Nephron (organoid): ENCODE data around the gene SLC1A2.

ENCODE experiments used
- H3K27ac Mint-ChIP-seq, 3 experiments: 2 replicates each; pipeline ENCODE4 v1.8.0; 2020; ENCODE audit warnings: mixed read lengths in 3 of 3, mild to moderate bottlenecking in 2 of 3, moderate library complexity in 1 of 3
- H3K27me3 Mint-ChIP-seq: 2 replicates; pipeline ENCODE4 v1.8.0; 2021; ENCODE audit warnings: low read depth, mild to moderate bottlenecking, moderate library complexity, mixed read lengths
- H3K36me3 Mint-ChIP-seq: 2 replicates; pipeline ENCODE4 v1.8.0; 2020; ENCODE audit warnings: low read depth, mixed read lengths
- H3K4me1 Mint-ChIP-seq: 2 replicates; pipeline ENCODE4 v1.8.0; 2020; ENCODE audit warnings: mixed read lengths
- H3K4me3 Mint-ChIP-seq, 3 experiments: 2 replicates each; pipeline ENCODE4 v1.8.0; 2020; ENCODE audit warnings: mild to moderate bottlenecking in 3 of 3, mixed read lengths in 3 of 3, moderate library complexity in 2 of 3
- H3K9me3 Mint-ChIP-seq: 2 replicates; pipeline ENCODE4 v1.8.0; 2020; ENCODE audit warnings: mixed read lengths
- TF ChIP-seq, protein P1 (sequence below), 3 experiments: fragments of 200-600 bp; sonication (generic); IDR thresholded peaks; one replicate each; pipeline ENCODE4 v1.5.0; 2021; ENCODE audit warnings: antibody characterized with exemption in 3 of 3; ENCODE audit not compliant: unreplicated experiment in 3 of 3

The SLC1A2 gene

DNA sequence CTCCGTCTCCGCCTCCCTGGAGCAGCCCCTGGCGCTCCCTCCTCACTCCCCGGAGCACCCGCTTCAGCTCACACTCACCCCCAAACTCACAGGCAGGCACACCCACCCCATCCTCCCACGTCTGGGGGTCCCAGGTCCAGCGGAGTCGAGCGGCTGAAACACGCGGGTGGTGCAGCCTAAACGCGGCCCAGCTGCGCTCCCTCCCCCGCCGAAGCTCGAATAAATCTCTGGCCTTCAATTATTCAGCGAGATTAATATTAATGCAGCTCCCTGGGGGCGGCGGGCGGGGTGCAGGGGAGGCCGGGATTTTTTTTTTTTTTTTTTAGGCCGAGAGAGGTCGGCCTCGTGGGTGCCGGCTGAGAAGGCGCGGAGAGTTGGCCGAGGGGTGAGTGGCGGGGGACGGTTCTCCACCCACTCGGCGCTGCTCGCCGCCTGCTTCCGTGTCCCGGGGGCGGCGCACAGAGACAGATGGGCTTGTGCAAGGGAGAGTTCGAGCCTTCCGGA, 524 bp upstream of the SLC1A2 start:
- H3K4me3 Mint-ChIP-seq: peak overlapping the region; percentile 78 to 83 (median 81)
- H3K9me3 Mint-ChIP-seq: no peaks in the 10 kb centered on the region
- no peaks in the 10 kb centered on the region for H3K36me3 Mint-ChIP-seq
- no peak overlapping the region for H3K27ac Mint-ChIP-seq
- TF ChIP-seq, protein P1, sequence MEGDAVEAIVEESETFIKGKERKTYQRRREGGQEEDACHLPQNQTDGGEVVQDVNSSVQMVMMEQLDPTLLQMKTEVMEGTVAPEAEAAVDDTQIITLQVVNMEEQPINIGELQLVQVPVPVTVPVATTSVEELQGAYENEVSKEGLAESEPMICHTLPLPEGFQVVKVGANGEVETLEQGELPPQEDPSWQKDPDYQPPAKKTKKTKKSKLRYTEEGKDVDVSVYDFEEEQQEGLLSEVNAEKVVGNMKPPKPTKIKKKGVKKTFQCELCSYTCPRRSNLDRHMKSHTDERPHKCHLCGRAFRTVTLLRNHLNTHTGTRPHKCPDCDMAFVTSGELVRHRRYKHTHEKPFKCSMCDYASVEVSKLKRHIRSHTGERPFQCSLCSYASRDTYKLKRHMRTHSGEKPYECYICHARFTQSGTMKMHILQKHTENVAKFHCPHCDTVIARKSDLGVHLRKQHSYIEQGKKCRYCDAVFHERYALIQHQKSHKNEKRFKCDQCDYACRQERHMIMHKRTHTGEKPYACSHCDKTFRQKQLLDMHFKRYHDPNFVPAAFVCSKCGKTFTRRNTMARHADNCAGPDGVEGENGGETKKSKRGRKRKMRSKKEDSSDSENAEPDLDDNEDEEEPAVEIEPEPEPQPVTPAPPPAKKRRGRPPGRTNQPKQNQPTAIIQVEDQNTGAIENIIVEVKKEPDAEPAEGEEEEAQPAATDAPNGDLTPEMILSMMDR (IDR thresholded peaks at IDR 0.05; ENCODE audit: unreplicated experiment in 3 of 3): no peak
- peaks cover 45% of the 10 kb centered on the region for H3K4me1 Mint-ChIP-seq
- peaks cover 96% of the 10 kb centered on the region for H3K27me3 Mint-ChIP-seq

DNA sequence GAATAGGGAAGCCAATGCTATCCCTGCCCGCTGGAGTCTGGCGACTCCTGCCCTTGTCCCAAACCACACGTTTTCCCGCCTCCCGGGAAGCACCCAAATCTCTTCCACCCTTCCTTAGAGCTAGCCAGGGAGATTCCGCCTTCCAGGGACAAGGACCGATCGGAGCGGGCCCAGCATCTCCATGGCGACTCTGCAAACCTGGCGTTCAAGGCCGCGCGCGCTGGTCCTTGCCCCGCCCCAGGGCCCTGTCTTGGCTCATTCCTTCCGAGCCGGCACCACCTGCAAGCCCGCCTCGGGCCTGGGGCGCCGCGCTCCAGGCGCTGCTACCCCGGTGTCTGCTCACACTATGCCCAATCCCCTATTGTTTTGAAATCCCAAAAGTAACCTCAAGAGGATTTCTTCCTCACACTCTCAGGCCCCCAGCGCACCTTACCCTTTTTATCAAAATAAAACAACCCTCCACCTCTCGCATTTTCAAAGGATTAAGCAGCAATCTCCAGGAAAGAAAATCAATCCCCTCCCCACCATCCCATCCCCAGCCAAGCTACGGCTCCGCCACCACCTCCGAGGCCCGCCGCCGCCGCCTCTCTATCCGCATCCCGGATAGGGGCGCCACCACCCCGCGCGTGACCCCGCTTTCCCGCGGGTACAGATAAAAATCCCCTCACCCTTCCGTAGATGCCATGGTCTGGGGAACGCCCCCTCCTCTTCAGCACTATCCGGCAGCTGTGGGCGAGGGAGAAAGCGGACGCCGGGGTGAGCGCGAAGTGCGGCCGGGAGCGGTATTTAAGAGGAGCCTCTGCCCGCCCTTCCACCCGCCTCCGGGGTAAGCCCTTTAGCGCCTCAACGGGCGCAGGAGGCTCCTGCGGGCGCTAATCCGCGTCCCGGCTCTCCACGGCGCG, 825 bp downstream of the SLC1A2 start:
- H3K4me1 Mint-ChIP-seq: peaks cover 46% of the 10 kb centered on the region
- H3K27me3 Mint-ChIP-seq: peaks cover 99% of the 10 kb centered on the region
- H3K36me3 Mint-ChIP-seq: no peaks in the 10 kb centered on the region
- no peak overlapping the region for H3K27ac Mint-ChIP-seq
- peak overlapping the region; percentile 83 to 91 (median 87) for H3K4me3 Mint-ChIP-seq
- TF ChIP-seq, protein P1 (IDR thresholded peaks at IDR 0.05; ENCODE audit: unreplicated experiment in 3 of 3): no peak
- no peaks in the 10 kb centered on the region for H3K9me3 Mint-ChIP-seq

DNA sequence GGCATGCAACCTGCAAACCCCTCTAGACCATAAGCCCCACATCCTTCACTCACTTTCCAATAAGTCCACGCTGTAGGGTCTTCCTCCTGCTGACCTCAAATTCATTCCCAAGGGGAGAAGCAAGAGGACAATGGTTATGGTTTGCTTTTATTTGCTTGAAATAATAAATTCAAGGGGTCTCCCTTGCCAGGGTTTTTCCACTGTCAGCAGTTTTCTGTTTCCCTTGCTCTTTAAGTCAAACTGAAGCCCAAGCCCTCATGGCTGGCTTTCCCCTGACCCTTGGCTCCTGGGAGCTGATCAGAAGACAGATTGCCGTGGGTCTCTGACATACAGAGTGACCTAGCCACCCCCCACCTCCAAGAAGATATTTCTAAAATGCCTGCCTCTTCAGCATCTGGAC, 3.9 kb downstream of the SLC1A2 start:
- no peaks in the 10 kb centered on the region for H3K36me3 Mint-ChIP-seq
- H3K4me1 Mint-ChIP-seq: peaks cover 25% of the 10 kb centered on the region
- no peaks in the 10 kb centered on the region for H3K9me3 Mint-ChIP-seq
- H3K4me3 Mint-ChIP-seq: peak overlapping the region in 1 of 3 experiments; percentile 21
- TF ChIP-seq, protein P1 (IDR thresholded peaks at IDR 0.05; ENCODE audit: unreplicated experiment in 3 of 3): no peak
- H3K27me3 Mint-ChIP-seq: peaks cover 85% of the 10 kb centered on the region
- peak overlapping the region in 2 of 3 experiments; percentile 9 to 30 for H3K27ac Mint-ChIP-seq

DNA sequence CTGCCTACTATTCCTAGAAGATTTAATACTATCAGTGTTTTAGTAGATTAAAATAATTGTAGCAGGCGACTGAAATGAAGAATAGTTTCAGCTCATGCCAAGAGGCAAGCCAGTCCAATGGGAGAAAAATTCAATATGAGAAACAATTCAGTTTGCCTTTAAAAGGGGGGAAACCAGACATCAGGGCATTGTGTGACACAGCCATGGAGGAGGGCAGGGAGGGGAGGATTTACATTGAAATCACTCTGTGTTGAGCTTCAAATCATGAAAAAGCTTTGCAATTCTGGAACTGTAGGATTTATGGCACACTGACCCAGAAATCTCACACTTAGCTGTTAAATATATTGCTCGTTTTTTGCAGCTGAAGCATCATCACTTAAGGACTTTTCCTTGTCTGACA, 4.6 kb downstream of the SLC1A2 start:
- TF ChIP-seq, protein P1 (IDR thresholded peaks at IDR 0.05; ENCODE audit: unreplicated experiment in 3 of 3): no peak
- Mint-ChIP-seq H3K36me3 (no peaks in the 10 kb centered on the region), H3K4me3 (no peak overlapping the region), H3K4me1 (peaks cover 21% of the 10 kb centered on the region), H3K27ac (peak overlapping the region in 2 of 3 experiments; percentile 9 to 30), H3K9me3 (no peaks in the 10 kb centered on the region), H3K27me3 (peaks cover 78% of the 10 kb centered on the region)

DNA sequence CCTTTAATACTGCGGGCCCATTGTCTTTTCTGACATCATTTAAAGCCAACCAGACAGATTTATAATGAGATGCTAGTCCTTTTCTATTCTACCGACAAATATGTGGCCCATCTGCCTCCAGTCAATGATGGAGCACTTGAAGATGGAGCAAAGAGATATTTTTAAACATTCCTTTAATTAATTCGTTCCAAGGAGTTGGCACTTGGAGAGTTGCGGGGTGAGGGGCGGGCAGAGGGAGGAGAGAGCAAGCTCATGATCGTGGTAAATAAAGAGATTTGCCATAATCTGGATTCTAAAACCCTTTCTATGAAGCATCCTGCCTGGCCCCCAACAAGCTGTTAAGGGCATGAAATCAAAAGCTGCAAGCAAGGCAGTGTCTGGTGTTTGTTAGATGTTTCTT, 5.0 kb downstream of the SLC1A2 start:
- Mint-ChIP-seq H3K4me1 (peaks cover 21% of the 10 kb centered on the region), H3K9me3 (no peaks in the 10 kb centered on the region), H3K27me3 (peaks cover 74% of the 10 kb centered on the region), H3K36me3 (no peaks in the 10 kb centered on the region), H3K4me3 (no peak overlapping the region), H3K27ac (peak overlapping the region in 1 of 3 experiments; percentile 30)
- TF ChIP-seq, protein P1 (IDR thresholded peaks at IDR 0.05; ENCODE audit: unreplicated experiment in 3 of 3): no peak
